ACC112 (cell line): ENCODE measurements around the gene LARP1.
"Not testable (repeated sequence)": the region's sequence is repeated elsewhere in the genome, so short reads cannot be mapped to it uniquely, and the experiment has no call there.

Experiments
- H2AFZ ChIP-seq: fragments of 200-600 bp; sonication (generic); one replicate; pipeline ENCODE4 v1.6.0; 2017; ENCODE audit warnings: antibody characterized with exemption, low read length; ENCODE audit not compliant: unreplicated experiment
- H3K27ac ChIP-seq: fragments of 200-600 bp; sonication (generic); 2 replicates; pipeline ENCODE4 v1.5.1; 2014; ENCODE audit warnings: low read depth, mild to moderate bottlenecking, antibody characterized with exemption, low read length, moderate library complexity
- H3K27me3 ChIP-seq: fragments of 200-600 bp; sonication (generic); 2 replicates; pipeline ENCODE4 v1.6.1; 2014; ENCODE audit warnings: mild to moderate bottlenecking, antibody characterized with exemption, low read length, moderate library complexity, mixed read lengths; ENCODE audit not compliant: insufficient read depth
- H3K36me3 ChIP-seq: fragments of 200-600 bp; sonication (generic); 2 replicates; pipeline ENCODE4 v1.6.1; 2016; ENCODE audit warnings: mild to moderate bottlenecking, antibody characterized with exemption, low read length, moderate library complexity, mixed read lengths; ENCODE audit not compliant: insufficient read depth
- H3K4me1 ChIP-seq: fragments of 200-600 bp; sonication (generic); one replicate; pipeline ENCODE4 v1.6.1; 2016; ENCODE audit warnings: low read length, mixed read lengths; ENCODE audit not compliant: insufficient read depth, unreplicated experiment, control insufficient read depth
- H3K4me3 ChIP-seq: fragments of 200-600 bp; sonication (generic); 2 replicates; pipeline ENCODE4 v1.5.1; 2014; ENCODE audit warnings: mild to moderate bottlenecking, low read depth, low read length
- H3K79me2 ChIP-seq: fragments of 200-600 bp; sonication (generic); one replicate; pipeline ENCODE4 v1.6.0; 2016; ENCODE audit warnings: low read length; ENCODE audit not compliant: control insufficient read depth, unreplicated experiment, insufficient read depth

LARP1 gene

DNA sequence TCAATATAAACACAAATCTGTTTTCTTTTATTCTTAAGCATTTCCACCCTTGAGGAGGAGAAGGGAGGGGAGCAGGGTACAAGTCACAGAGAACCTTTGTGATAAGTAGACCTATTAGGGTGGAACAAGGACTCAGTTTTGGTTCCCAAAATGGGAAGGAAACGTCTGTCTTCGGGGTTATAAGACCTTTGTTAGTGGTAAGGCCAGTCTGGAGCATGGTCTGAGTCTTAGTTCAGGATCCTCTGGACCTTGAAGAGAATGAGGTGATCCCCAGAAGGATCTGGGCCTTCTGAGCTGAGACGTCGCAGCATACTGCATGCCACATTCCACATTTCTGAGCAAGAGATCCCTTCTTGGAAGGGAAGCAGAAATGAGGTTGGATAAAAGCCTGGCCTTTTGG lies 58.0 kb downstream of the LARP1 start:
- peaks cover 38% of the 10 kb centered on the region for H3K36me3 ChIP-seq

GRCh38 chr5:154813736-154814135 lies 58.6 kb downstream of the LARP1 start:
- Histone ChIP-seq H3K27me3 (no peaks in the 10 kb centered on the region), H3K4me3 (no peak overlapping the region), H3K27ac (no peak overlapping the region), H3K36me3 (peaks cover 38% of the 10 kb centered on the region), H3K4me1 (no peaks in the 10 kb centered on the region), H3K79me2 (no peaks in the 10 kb centered on the region), H2AFZ (no peak overlapping the region)

More for the DNA sequence above, 58.0 kb downstream of the LARP1 start:
- Histone ChIP-seq H3K27ac (no peak overlapping the region), H3K79me2 (no peaks in the 10 kb centered on the region), H3K4me1 (no peaks in the 10 kb centered on the region), H2AFZ (no peak overlapping the region), H3K4me3 (no peak overlapping the region), H3K27me3 (no peaks in the 10 kb centered on the region)

DNA sequence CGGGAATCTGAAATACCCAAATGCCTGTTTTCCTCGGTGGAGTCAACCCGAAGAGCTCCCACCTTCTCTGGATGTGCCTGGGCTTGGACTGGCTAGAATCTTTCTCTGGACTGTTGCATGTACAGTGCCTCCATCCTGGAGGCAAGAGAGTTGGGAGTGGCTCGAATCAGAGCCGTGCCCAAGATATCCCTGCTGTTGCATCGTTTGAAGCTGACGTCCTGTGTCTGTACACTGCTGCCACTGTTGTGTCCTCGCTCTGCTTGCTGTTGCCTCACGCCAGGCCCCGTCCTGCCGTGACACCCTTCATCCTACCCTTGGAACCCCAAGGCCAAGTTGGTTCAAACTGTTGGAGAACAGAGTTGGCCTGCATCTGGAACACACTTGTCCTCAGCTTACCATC lies 59.8 kb downstream of the LARP1 start:
- Histone ChIP-seq H3K36me3 (peaks cover 33% of the 10 kb centered on the region; the same call in 1 of the 2 replicates), H3K27me3 (no peaks in the 10 kb centered on the region), H3K4me3 (no peak overlapping the region), H3K4me1 (no peaks in the 10 kb centered on the region), H3K79me2 (no peaks in the 10 kb centered on the region), H2AFZ (no peak overlapping the region), H3K27ac (no peak overlapping the region)

DNA sequence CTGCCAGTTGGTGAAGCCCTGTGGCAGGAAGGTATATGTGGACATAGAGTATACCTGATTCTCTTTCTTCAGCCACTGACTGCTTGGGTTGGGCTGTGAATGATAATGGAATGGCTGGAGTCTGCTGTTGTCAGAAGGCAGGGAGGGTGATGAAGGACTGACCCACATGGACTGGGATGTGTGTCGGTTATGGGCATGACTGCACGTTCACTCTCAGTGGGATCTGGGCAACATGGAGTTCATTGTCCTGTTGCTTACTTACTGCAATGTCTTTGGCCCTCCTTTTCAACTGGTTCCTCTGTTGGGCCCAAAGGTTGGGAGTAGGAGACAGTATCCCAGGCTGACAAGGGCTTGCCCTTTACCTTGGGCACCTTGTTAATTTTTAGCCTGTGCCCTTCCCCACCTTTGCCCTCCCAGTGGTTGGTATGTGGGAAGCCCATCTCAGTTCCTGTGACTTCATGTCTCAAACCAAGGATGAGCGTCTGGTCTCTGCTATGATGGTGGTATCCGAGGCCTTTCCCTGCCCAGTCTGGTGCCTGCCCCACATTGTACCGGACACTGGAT lies 60.6 kb downstream of the LARP1 start:
- peaks cover 33% of the 10 kb centered on the region for H3K36me3 ChIP-seq
- H2AFZ ChIP-seq = no peak overlapping the region
- no peaks in the 10 kb centered on the region for H3K4me1 ChIP-seq
- H3K4me3 ChIP-seq = no peak overlapping the region
- H3K27ac ChIP-seq = no peak overlapping the region
- H3K27me3 ChIP-seq = no peaks in the 10 kb centered on the region
- H3K79me2 ChIP-seq = no peaks in the 10 kb centered on the region

DNA sequence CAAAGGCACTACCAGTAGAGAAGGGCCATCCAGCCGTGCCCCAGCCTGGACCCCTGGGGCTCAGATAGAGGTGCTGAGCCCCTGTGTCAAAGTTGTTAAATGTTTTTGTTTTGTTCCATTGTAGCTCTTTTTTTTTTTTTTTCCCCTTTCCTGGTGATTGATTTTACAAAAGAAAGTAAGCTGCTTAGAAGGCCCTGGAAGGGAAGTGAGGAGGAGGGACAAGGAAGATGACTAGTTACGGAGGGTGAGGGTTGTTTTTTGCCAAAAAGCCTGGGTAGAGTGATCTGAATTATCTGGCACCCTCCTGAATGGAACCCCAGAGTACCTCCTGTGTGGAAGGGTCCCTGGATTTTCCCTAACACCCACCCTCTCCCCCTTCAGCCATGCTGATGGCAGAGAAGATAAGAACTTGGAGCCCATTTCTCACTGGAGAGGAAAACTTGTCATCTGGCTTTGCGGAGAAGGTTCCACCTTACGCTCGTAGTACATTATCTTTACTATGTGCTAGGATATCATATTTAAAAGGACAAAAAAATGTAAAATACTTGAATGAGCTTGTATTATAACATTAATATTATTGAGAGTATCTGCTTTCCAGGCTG lies 61.8 kb downstream of the LARP1 start:
- Histone ChIP-seq H3K36me3 (peaks cover 24% of the 10 kb centered on the region), H3K4me1 (no peaks in the 10 kb centered on the region), H2AFZ (no peak overlapping the region), H3K27me3 (no peaks in the 10 kb centered on the region), H3K79me2 (no peaks in the 10 kb centered on the region), H3K27ac (no peak overlapping the region), H3K4me3 (no peak overlapping the region)

DNA sequence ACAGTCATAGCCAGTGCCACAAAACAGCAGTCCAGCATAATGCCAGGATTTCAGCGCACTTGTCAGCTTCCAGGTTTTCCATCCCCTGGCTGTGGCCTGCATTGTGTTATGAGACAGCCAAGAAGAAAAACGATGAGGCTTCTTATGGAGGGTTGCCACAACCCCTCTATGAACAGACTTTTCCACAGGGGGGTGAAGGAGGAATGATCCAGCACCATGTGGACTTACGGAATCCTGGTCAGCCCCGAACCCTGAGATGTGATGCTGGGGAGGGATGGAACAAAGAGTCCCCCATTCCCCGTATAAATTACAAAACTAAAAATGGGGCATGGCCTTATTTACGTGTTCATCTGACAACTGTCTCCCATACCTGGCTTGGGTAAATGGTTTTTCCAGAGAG lies 62.6 kb downstream of the LARP1 start:
- Histone ChIP-seq H3K4me1 (no peaks in the 10 kb centered on the region), H3K4me3 (no peak overlapping the region), H3K27ac (no peak overlapping the region), H2AFZ (no peak overlapping the region), H3K36me3 (peaks cover 24% of the 10 kb centered on the region), H3K79me2 (no peaks in the 10 kb centered on the region), H3K27me3 (no peaks in the 10 kb centered on the region)

DNA sequence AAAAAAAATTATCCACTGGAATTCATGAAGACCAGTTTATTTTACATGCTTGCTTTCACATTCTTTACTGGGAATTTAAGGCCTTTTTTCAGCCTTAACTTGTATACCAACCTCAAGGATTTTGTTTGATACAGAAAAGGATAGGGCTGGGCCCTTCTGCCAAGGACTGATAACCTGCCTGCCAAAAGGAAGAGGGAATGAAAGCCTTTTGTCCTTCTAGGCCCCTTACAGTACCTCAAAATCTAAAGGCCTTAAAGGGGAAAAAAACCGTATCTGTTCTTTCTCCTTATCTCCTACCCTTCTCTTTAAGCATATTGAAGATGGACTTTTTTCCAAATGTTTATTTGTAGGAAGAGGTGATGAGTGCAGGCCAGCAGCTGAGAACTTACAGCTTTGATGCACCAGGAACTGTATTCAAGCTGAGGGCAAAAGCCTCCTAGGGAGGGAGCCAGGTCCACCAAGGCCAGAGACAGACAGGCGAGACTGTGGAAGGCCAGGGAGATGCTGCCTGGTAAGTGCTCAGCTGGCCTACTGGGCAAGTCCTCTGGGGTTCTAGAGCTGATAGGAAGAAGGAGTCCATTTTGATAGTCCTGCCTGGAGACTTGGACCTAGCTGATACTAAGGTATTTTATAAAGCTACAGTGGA lies 63.4 kb downstream of the LARP1 start:
- H3K4me1 ChIP-seq = no peaks in the 10 kb centered on the region
- no peaks in the 10 kb centered on the region for H3K27me3 ChIP-seq
- H3K4me3 ChIP-seq = no peak overlapping the region
- H3K36me3 ChIP-seq = peaks cover 17% of the 10 kb centered on the region
- H3K79me2 ChIP-seq = no peaks in the 10 kb centered on the region
- no peak overlapping the region for H3K27ac ChIP-seq
- no peak overlapping the region for H2AFZ ChIP-seq

- H3K27ac ChIP-seq = no peak overlapping the region
- no peak overlapping the region for H2AFZ ChIP-seq
- H3K4me1 ChIP-seq = no peaks in the 10 kb centered on the region
- no peaks in the 10 kb centered on the region for H3K27me3 ChIP-seq
- no peak overlapping the region for H3K4me3 ChIP-seq
- H3K79me2 ChIP-seq = no peaks in the 10 kb centered on the region
- peaks cover 17% of the 10 kb centered on the region for H3K36me3 ChIP-seq
Observed at GRCh38 chr5:154819546-154819945, 64.4 kb downstream of the LARP1 start.

DNA sequence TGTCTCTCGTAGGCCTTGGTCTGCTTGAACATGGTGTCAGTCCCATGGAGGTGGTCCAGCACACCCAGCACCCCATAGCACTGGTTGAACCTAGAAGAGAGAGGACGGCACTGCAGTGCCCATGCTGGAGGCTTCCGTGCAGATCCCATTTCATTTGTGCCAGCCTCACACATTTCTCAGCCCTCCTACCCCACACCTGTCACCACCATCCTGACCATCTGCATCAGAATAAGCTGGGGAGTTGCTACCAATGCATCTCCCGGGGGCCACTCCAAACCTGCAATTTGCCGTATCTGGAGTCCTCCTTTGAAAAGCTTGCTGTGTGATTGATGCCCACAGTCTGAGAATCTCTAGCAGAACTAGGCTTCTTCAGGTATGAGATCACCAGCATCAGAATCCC lies 65.2 kb downstream of the LARP1 start:
- H3K4me3 ChIP-seq = no peak overlapping the region
- no peaks in the 10 kb centered on the region for H3K4me1 ChIP-seq
- H2AFZ ChIP-seq = no peak overlapping the region
- H3K36me3 ChIP-seq = peaks cover 13% of the 10 kb centered on the region
- no peaks in the 10 kb centered on the region for H3K79me2 ChIP-seq
- no peaks in the 10 kb centered on the region for H3K27me3 ChIP-seq
- H3K27ac ChIP-seq = no peak overlapping the region

- H3K4me1 ChIP-seq, H2AFZ ChIP-seq, H3K79me2 ChIP-seq, H3K27ac ChIP-seq, H3K27me3 ChIP-seq, H3K4me3 ChIP-seq, H3K36me3 ChIP-seq: not testable (repeated sequence)
Observed at GRCh38 chr5:154822896-154823295, 67.7 kb downstream of the LARP1 start.

GRCh38 chr5:154823605-154824004 lies 68.4 kb downstream of the LARP1 start:
- Histone ChIP-seq H3K79me2 (no peaks in the 10 kb centered on the region), H2AFZ (no peak overlapping the region), H3K36me3 (no peaks in the 10 kb centered on the region; the same call in 1 of the 2 replicates), H3K27me3 (no peaks in the 10 kb centered on the region), H3K4me1 (no peaks in the 10 kb centered on the region), H3K27ac (no peak overlapping the region), H3K4me3 (no peak overlapping the region)
